ENCODE data around the gene SLC39A11.

DNA sequence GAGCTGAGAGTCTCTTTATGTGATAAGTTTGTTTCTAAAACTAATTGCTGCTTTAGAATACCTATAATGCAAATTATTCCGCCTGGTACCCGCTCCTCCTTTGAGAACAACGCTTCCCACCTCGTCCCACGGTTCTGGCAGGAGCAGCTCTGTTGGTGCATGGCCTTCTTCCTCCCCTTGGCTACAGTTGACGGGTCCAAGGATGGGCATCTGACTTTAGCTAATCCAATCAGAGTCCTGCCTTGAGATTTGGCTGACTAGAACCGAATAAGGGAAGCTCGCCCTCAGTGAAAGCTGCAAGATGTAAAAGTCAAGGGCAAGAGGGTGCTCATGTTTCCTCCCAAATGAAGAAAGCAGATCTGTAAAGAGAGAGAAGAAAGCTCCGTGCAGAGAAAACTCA is 481.3 kb downstream of the SLC39A11 start:
- TF ChIP-seq TARDBP (IDR thresholded peaks at IDR 0.05): no peak
- TF ChIP-seq HDGF (IDR thresholded peaks at IDR 0.05; ENCODE audit: borderline replicate concordance): no peak
